MM.1S (cell line): ENCODE results near the gene ZCCHC7.

ENCODE experiments used
- EZH2phosphoT487 ChIP-seq: fragments of 300-600 bp; sonication (generic); IDR thresholded peaks from 2 replicates; pipeline ENCODE4 v1.6.1; 2018; ENCODE audit warnings: antibody characterized with exemption, low read length
- TF ChIP-seq, protein P1 (sequence below): fragments of 300-600 bp; sonication (generic); IDR thresholded peaks from 2 replicates; pipeline ENCODE4 v1.5.1; 2016; ENCODE audit warnings: antibody characterized with exemption, low read length, mixed read lengths

DNA sequence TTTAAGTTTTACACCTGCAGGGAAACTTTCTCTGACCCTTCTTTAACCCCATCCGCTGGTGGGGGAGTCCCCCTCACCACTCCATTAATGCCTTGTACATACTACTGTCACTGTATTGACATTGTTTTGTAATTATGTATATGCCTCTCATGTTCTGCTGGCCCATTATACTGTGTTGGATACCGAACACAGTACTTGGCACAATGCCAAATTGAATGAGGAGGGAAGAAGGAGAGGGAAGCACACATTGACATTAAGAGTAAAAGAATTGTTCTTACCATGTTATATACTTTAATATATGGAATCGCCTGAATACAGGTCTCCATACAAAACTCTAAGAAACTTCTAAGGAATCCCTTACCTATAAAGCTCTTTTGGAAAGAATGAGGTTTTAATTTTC is 228.5 kb downstream of the ZCCHC7 start:
- no peak for TF ChIP-seq EZH2phosphoT487
- TF ChIP-seq, protein P1, sequence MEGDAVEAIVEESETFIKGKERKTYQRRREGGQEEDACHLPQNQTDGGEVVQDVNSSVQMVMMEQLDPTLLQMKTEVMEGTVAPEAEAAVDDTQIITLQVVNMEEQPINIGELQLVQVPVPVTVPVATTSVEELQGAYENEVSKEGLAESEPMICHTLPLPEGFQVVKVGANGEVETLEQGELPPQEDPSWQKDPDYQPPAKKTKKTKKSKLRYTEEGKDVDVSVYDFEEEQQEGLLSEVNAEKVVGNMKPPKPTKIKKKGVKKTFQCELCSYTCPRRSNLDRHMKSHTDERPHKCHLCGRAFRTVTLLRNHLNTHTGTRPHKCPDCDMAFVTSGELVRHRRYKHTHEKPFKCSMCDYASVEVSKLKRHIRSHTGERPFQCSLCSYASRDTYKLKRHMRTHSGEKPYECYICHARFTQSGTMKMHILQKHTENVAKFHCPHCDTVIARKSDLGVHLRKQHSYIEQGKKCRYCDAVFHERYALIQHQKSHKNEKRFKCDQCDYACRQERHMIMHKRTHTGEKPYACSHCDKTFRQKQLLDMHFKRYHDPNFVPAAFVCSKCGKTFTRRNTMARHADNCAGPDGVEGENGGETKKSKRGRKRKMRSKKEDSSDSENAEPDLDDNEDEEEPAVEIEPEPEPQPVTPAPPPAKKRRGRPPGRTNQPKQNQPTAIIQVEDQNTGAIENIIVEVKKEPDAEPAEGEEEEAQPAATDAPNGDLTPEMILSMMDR: no peak
